Upper lobe of left lung (tissue), 6 donors: Measurements from ENCODE around the gene DCP2. TPM values are rescaled to one million over a fixed set of nuclear protein-coding genes. Genes with fewer than 3 reads are reported as not detected.

Source experiments
- ATAC-seq, 2 donors: fragments of 200-7000 bp; cut with Tn5 transposase; one replicate each; pipeline ENCODE4 v1.9.1; 2022; ENCODE audit warnings: mild to moderate bottlenecking in 2 of 2, moderate library complexity in 2 of 2; ENCODE audit not compliant: low FRiP score in 2 of 2
- DNase-seq, 2 donors: peaks; one replicate each; pipeline ENCODE4 v3.0.0-alpha.2; 2019 to 2020
- H3K27ac ChIP-seq, 4 donors: fragments of 200-600 bp; sonication (generic); one replicate each; pipeline ENCODE4 v1.5.1; 2016 to 2019
- H3K27me3 ChIP-seq, 4 donors: fragments of 200-600 bp; sonication (generic); one replicate each; pipeline ENCODE4 v1.5.1; 2017 to 2019
- H3K36me3 ChIP-seq, 4 donors: fragments of 200-600 bp; sonication (generic); one replicate each; pipeline ENCODE4 v1.5.1; 2016 to 2019
- H3K4me1 ChIP-seq, 4 donors: fragments of 200-600 bp; sonication (generic); one replicate each; pipeline ENCODE4 v1.5.1; 2018 to 2019
- H3K4me3 ChIP-seq, 4 donors: fragments of 200-600 bp; sonication (generic); one replicate each; pipeline ENCODE4 v1.5.1; 2017 to 2019; ENCODE audit warnings: mild to moderate bottlenecking in 2 of 4, moderate library complexity in 1 of 4
- H3K9me3 ChIP-seq, 4 donors: fragments of 200-600 bp; sonication (generic); one replicate each; pipeline ENCODE4 v1.5.1; 2018 to 2019
- CTCF ChIP-seq, 6 experiments: fragments of 450-650 bp in 4 of 6; fragments of 200-600 bp in 2 of 6; sonication (generic) in 2 of 6; IDR thresholded peaks; one replicate each; pipeline ENCODE4 v1.5.1; 2016 to 2019; ENCODE audit warnings: antibody characterized with exemption in 6 of 6
- EP300 ChIP-seq, 4 donors: sonication (generic); formaldehyde crosslinking; IDR thresholded peaks; one replicate each; pipeline ENCODE4 v1.5.1; 2017; ENCODE audit warnings: antibody characterized with exemption in 4 of 4, control low read depth in 2 of 4
- POLR2A ChIP-seq, 4 donors: fragments of 450-650 bp; IDR thresholded peaks; one replicate each; pipeline ENCODE4 v1.5.1; 2016 to 2017; ENCODE audit warnings: antibody characterized with exemption in 4 of 4, mild to moderate bottlenecking in 2 of 4
- POLR2AphosphoS5 ChIP-seq, 2 donors: sonication (generic); formaldehyde crosslinking; IDR thresholded peaks; one replicate each; pipeline ENCODE4 v1.5.1; 2017; ENCODE audit warnings: antibody characterized with exemption in 2 of 2
- WGBS, 2 donors: methylation state at CpG; one replicate each; pipeline ENCODE4 v1.1.5; 2017 to 2018; 5-methylcytosine and 5-hydroxymethylcytosine counted together
- total RNA-seq, 6 donors: library from RNA; depleted of rRNA in 4 of 6; stranded (reverse); fragments of >200 nt in 4 of 6; gene quantifications; one replicate each; pipeline versions ENCODE4 v1.1.0 to v1.2.1, GENCODE V29; 2016 to 2021
- donor health status: DM: no; HTN: no; CAD: no; lungs with moderate emphysema.
- donor health status: DM: no; HTN: yes; CAD: no; lungs with severe emphysema.

DCP2 gene
- total RNA-seq, 6 donors from 2014 or later: 17.8 to 111 (median 53.2) TPM

- no peaks in the 10 kb centered on the region for H3K36me3 ChIP-seq
- H3K4me3 ChIP-seq: no peak overlapping the region
- TF ChIP-seq POLR2A (IDR thresholded peaks at IDR 0.05) (no peak), CTCF (IDR thresholded peaks at IDR 0.05) (no peak), EP300 (IDR thresholded peaks at IDR 0.05) (no peak), POLR2AphosphoS5 (IDR thresholded peaks at IDR 0.05) (no peak)
- no peaks in the 10 kb centered on the region for H3K9me3 ChIP-seq
- no peaks in the 10 kb centered on the region for H3K27me3 ChIP-seq
- H3K27ac ChIP-seq: no peak overlapping the region
- 83 to 97% methylated on average over 1 of the region's 1 CpG for WGBS, 2 donors
- DNase-seq: no peak
- H3K4me1 ChIP-seq: peaks cover 0 to 8% (median 0%) of the 10 kb centered on the region in 4 donors
- no peak for ATAC-seq
These were observed 43.5 kb upstream of the DCP2 start for GRCh38 chr5:112933105-112933504.

GRCh38 chr5:112933651-112934365 lies 42.8 kb upstream of the DCP2 start:
- no peak for DNase-seq
- WGBS, 2 donors: 93 to 100% methylated on average over 1 of the region's 1 CpG
- H3K27me3 ChIP-seq: no peaks in the 10 kb centered on the region
- TF ChIP-seq EP300 (IDR thresholded peaks at IDR 0.05) (no peak), POLR2AphosphoS5 (IDR thresholded peaks at IDR 0.05) (no peak), POLR2A (IDR thresholded peaks at IDR 0.05) (no peak), CTCF (IDR thresholded peaks at IDR 0.05) (no peak)
- no peaks in the 10 kb centered on the region for H3K9me3 ChIP-seq
- no peak overlapping the region for H3K27ac ChIP-seq
- peaks cover 0 to 8% (median 0%) of the 10 kb centered on the region in 4 donors for H3K4me1 ChIP-seq
- no peak overlapping the region for H3K4me3 ChIP-seq
- peak in 1 of 2 donors; percentile 63 for ATAC-seq
- no peaks in the 10 kb centered on the region for H3K36me3 ChIP-seq

GRCh38 chr5:112934366-112934663 lies 42.3 kb upstream of the DCP2 start:
- H3K27ac ChIP-seq: no peak overlapping the region
- H3K4me1 ChIP-seq: peaks cover 0 to 6% (median 0%) of the 10 kb centered on the region in 4 donors
- H3K27me3 ChIP-seq: no peaks in the 10 kb centered on the region
- DNase-seq (no peak), ATAC-seq (no peak)
- H3K36me3 ChIP-seq: no peaks in the 10 kb centered on the region
- TF ChIP-seq POLR2AphosphoS5 (IDR thresholded peaks at IDR 0.05) (no peak), POLR2A (IDR thresholded peaks at IDR 0.05) (no peak), CTCF (IDR thresholded peaks at IDR 0.05) (no peak), EP300 (IDR thresholded peaks at IDR 0.05) (no peak)
- H3K9me3 ChIP-seq: no peaks in the 10 kb centered on the region
- no peak overlapping the region for H3K4me3 ChIP-seq

GRCh38 chr5:112935675-112936074 lies 40.9 kb upstream of the DCP2 start:
- no peaks in the 10 kb centered on the region for H3K36me3 ChIP-seq
- no peak overlapping the region for H3K4me3 ChIP-seq
- H3K4me1 ChIP-seq: no peaks in the 10 kb centered on the region
- WGBS, 2 donors: 94 to 98% methylated on average over 5 of the region's 5 CpGs
- H3K27me3 ChIP-seq: no peaks in the 10 kb centered on the region
- TF ChIP-seq CTCF (IDR thresholded peaks at IDR 0.05) (no peak), EP300 (IDR thresholded peaks at IDR 0.05) (no peak), POLR2A (IDR thresholded peaks at IDR 0.05) (no peak), POLR2AphosphoS5 (IDR thresholded peaks at IDR 0.05) (no peak)
- no peaks in the 10 kb centered on the region for H3K9me3 ChIP-seq
- DNase-seq (no peak), ATAC-seq (no peak)
- no peak overlapping the region for H3K27ac ChIP-seq

GRCh38 chr5:112938286-112938685 lies 38.3 kb upstream of the DCP2 start:
- no peaks in the 10 kb centered on the region for H3K9me3 ChIP-seq
- no peak overlapping the region for H3K4me3 ChIP-seq
- no peak overlapping the region for H3K27ac ChIP-seq
- DNase-seq: no peak
- no peak for ATAC-seq
- WGBS, 2 donors: 84 to 87% methylated on average over 8 of the region's 8 CpGs
- no peaks in the 10 kb centered on the region for H3K27me3 ChIP-seq
- H3K4me1 ChIP-seq: no peaks in the 10 kb centered on the region
- no peaks in the 10 kb centered on the region for H3K36me3 ChIP-seq
- TF ChIP-seq POLR2AphosphoS5 (IDR thresholded peaks at IDR 0.05) (no peak), POLR2A (IDR thresholded peaks at IDR 0.05) (no peak), EP300 (IDR thresholded peaks at IDR 0.05) (no peak), CTCF (IDR thresholded peaks at IDR 0.05) (no peak)
